Hepatocyte (in vitro differentiated cells): Measurements from ENCODE around the gene RIMS4.

Experiments
- CTCF ChIP-seq: fragments of 200-600 bp; sonication (generic); IDR thresholded peaks from 2 replicates; pipeline ENCODE4 v1.5.1; 2016; ENCODE audit warnings: antibody characterized with exemption, mild to moderate bottlenecking; ENCODE audit not compliant: poor library complexity
- EZH2 ChIP-seq: fragments of 200-600 bp; sonication (generic); IDR thresholded peaks from 2 replicates; pipeline ENCODE4 v1.6.1; 2016; ENCODE audit warnings: antibody characterized with exemption, mild to moderate bottlenecking, borderline replicate concordance
- EZH2phosphoT487 ChIP-seq: fragments of 200-600 bp; sonication (generic); IDR thresholded peaks from one replicate; pipeline ENCODE4 v1.6.1; 2018; ENCODE audit warnings: antibody characterized with exemption, mild to moderate bottlenecking, low read depth, moderate library complexity; ENCODE audit not compliant: unreplicated experiment, severe bottlenecking

- TF ChIP-seq CTCF (no peak), EZH2phosphoT487 (no peak), EZH2 (no peak)
Measured at GRCh38 chr20:44811150-44811685, 872 bp upstream of the RIMS4 start.
